CD4-positive, alpha-beta T cell (primary cell): ENCODE measurements around the gene ZNF77. TPM values are rescaled to one million over a fixed set of nuclear protein-coding genes. Genes with fewer than 3 reads are reported as not detected.

Source experiments
- ATAC-seq: fragments of 200-7000 bp; cut with Tn5 transposase; one replicate; pipeline ENCODE4 v1.10.0; 2022; ENCODE audit warnings: mild to moderate bottlenecking; ENCODE audit not compliant: poor library complexity
- CTCF ChIA-PET: fragments of 350-600 bp; sonication (Branson Sonifier 250); formaldehyde crosslinking; loops from one replicate; lab custom pipeline; 2021; ENCODE audit warnings: antibody characterized with exemption, inconsistent platforms; lab: Charles Lee
- POLR2A ChIA-PET: fragments of 350-600 bp; sonication (Branson Sonifier 250); formaldehyde crosslinking; loops from one replicate; lab custom pipeline; 2021; ENCODE audit warnings: antibody characterized with exemption, inconsistent platforms; lab: Charles Lee
- DNase-seq, 14 experiments: peaks; one replicate each; pipeline ENCODE4 v3.0.0-alpha.2; 2013 to 2020; ENCODE audit warnings: mixed read lengths in 2 of 14
- H3K27ac ChIP-seq, 2 donors: one replicate each; pipeline versions ENCODE4 v1.5.1 to v1.7.0; 2013; ENCODE audit warnings: low read length in 2 of 2, low read depth in 1 of 2, mild to moderate bottlenecking in 1 of 2
- H3K27me3 ChIP-seq, 2 experiments: 1 replicate in 1 of 2; 2 replicates in 1 of 2; pipeline versions ENCODE4 v1.6.1 to v1.7.0; 2013; ENCODE audit warnings: low read length in 2 of 2, control low read depth in 1 of 2, mild to moderate bottlenecking in 1 of 2, moderate library complexity in 1 of 2; ENCODE audit not compliant: insufficient read depth in 2 of 2, control insufficient read depth in 1 of 2
- H3K36me3 ChIP-seq: one replicate; pipeline ENCODE4 v1.6.1; 2013; ENCODE audit warnings: low read length, control low read depth; ENCODE audit not compliant: insufficient read depth
- H3K4me1 ChIP-seq: one replicate; pipeline ENCODE4 v1.6.1; 2013; ENCODE audit warnings: low read length, control low read depth; ENCODE audit not compliant: insufficient read depth
- H3K4me3 ChIP-seq: one replicate; pipeline ENCODE4 v1.5.1; 2013; ENCODE audit warnings: mild to moderate bottlenecking, low read length, moderate library complexity
- H3K9me3 ChIP-seq, 2 experiments: 1 replicate in 1 of 2; 2 replicates in 1 of 2; pipeline versions ENCODE4 v1.6.1 to v1.7.0; 2013; ENCODE audit warnings: low read length in 2 of 2, mild to moderate bottlenecking in 2 of 2, control low read depth in 1 of 2, moderate library complexity in 1 of 2; ENCODE audit not compliant: control insufficient read depth in 1 of 2, insufficient read depth in 1 of 2
- H3K27ac Mint-ChIP-seq: one replicate; pipeline ENCODE4 v1.8.0; 2020; ENCODE audit warnings: mixed read lengths
- H3K27me3 Mint-ChIP-seq: one replicate; pipeline ENCODE4 v1.8.0; 2021; ENCODE audit warnings: mixed read lengths
- H3K36me3 Mint-ChIP-seq: one replicate; pipeline ENCODE4 v1.8.0; 2021; ENCODE audit warnings: low read depth, mixed read lengths
- H3K4me1 Mint-ChIP-seq: one replicate; pipeline ENCODE4 v1.8.0; 2021; ENCODE audit warnings: low read depth, mixed read lengths
- H3K4me3 Mint-ChIP-seq: one replicate; pipeline ENCODE4 v1.8.0; 2020; ENCODE audit warnings: mild to moderate bottlenecking, mixed read lengths
- H3K9me3 Mint-ChIP-seq: one replicate; pipeline ENCODE4 v1.8.0; 2020; ENCODE audit warnings: mixed read lengths
- intact Hi-C, 2 experiments: fragments of 100-400 bp; cut with DNase I in 1 of 2; cut with micrococcal nuclease in 1 of 2; formaldehyde crosslinking; loops; one replicate each; pipeline versions ENCODE4 v1.15.1 to v1.9.0; 2023 to 2025; cut with DNase I, micrococcal nuclease
- total RNA-seq, 174 experiments: library from RNA in 2 of 174; stranded (reverse) in 2 of 174; gene quantifications; one replicate each; pipeline ENCODE4 v1.2.3 and lab custom pipeline; 2021 to 2026
- TF ChIP-seq, protein P1 (sequence below): fragments of 200-600 bp; IDR thresholded peaks from one replicate; pipeline ENCODE4 v1.8.0; 2022; ENCODE audit warnings: antibody characterized with exemption, mild to moderate bottlenecking

ZNF77 gene
- total RNA-seq, 2 experiments from 2014 or later = 2.0 to 2.4 TPM

DNA sequence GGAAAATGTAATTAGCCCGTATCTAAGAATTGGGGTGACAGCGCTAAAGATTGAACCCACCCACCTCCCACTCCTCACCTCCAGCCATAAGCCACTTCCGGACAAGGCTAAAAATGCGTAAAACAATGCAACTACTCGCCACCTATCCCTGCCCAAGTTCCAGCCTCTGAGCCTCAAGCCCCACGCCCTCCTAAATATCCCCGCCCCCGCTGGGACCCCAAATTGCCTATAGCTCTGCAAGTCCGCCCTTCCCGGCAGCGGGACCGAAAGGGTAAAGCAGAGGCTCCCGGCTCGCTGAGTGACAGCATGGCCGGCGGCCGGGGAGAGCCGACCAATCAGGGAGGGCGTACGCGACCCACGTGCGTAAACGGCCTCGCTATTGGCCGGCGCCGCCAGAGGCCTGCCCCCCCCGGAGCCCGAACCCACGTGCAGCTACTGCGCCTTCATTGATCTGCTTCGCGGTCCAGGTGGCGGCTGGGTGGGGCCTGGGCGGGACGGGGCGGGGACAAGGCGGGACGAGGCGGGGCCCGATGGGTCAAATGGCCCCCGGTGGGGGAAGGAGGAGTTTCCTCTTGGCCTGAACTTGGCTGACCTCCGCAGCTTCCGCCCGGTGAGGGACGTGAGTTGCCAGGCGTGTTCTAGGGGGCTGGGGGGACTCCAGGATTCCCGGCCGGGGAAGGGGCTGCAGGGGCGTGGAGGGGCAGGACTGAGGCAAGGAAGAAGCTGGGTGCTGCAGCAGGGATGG lies 32.4 kb upstream of the ZNF77 start, which contains the start of gene TLE6:
Gene TLE6 (plus strand): TSS at position 564 of the 745 bp plus-strand sequence. CDS start 670 bp downstream, outside the sequence.
- Mint-ChIP-seq H3K27me3 (peaks cover 14% of the 10 kb centered on the region), H3K4me3 (peak within 1 kb of the TSS; percentile 96)
- CTCF ChIA-PET = interaction anchor here (1.5 kb wide), 1 partner anchor 127 kb away, joined by 4 read pairs; no protein-coding TSS in a partner anchor

DNA sequence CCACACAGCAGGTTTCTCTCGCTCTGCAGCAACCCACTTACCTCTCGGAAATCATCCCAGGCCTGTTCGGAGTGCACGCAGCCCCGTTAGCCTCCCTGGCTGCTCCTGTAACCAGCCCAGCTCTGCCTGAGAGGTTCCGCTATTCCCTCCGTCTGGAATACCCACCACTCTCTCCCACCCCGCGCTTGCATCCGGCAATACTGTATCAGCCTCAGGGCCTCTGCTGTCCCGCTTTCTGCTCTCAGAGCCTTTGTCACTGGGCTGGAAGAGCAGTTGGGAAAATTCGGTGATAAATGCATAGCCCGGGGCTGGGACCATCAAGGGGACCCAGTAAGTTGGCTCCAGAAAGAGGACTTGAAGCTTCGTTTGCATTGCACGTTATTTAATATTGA lies 31.8 kb upstream of the ZNF77 start:
- H3K9me3 Mint-ChIP-seq = no peaks in the 10 kb centered on the region
- Histone ChIP-seq H3K27me3 (peaks cover 3 to 6% of the 10 kb centered on the region in 2 experiments), H3K9me3 (peaks cover 0 to 5% of the 10 kb centered on the region in 2 experiments), H3K27ac (no peak overlapping the region), H3K4me3 (peak overlapping the region; percentile 66), H3K36me3 (no peaks in the 10 kb centered on the region), H3K4me1 (peaks cover 32% of the 10 kb centered on the region)
- TF ChIP-seq, protein P1, sequence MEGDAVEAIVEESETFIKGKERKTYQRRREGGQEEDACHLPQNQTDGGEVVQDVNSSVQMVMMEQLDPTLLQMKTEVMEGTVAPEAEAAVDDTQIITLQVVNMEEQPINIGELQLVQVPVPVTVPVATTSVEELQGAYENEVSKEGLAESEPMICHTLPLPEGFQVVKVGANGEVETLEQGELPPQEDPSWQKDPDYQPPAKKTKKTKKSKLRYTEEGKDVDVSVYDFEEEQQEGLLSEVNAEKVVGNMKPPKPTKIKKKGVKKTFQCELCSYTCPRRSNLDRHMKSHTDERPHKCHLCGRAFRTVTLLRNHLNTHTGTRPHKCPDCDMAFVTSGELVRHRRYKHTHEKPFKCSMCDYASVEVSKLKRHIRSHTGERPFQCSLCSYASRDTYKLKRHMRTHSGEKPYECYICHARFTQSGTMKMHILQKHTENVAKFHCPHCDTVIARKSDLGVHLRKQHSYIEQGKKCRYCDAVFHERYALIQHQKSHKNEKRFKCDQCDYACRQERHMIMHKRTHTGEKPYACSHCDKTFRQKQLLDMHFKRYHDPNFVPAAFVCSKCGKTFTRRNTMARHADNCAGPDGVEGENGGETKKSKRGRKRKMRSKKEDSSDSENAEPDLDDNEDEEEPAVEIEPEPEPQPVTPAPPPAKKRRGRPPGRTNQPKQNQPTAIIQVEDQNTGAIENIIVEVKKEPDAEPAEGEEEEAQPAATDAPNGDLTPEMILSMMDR = no peak
- peaks cover 7% of the 10 kb centered on the region for H3K36me3 Mint-ChIP-seq
- peak overlapping the region; percentile 86 for H3K27ac Mint-ChIP-seq
- DNase-seq (no peak), ATAC-seq (no peak)
- POLR2A ChIA-PET = interaction anchor here (1.1 to 2.7 kb wide), 4 partner anchors 26 to 84 kb away, joined by 3 to 25 read pairs (median 10); no protein-coding TSS in a partner anchor
- peaks cover 17% of the 10 kb centered on the region for H3K4me1 Mint-ChIP-seq
- peaks cover 9% of the 10 kb centered on the region for H3K27me3 Mint-ChIP-seq
- H3K4me3 Mint-ChIP-seq = peak overlapping the region; percentile 96
- CTCF ChIA-PET = interaction anchor here (1.5 kb wide), 1 partner anchor 127 kb away, joined by 4 read pairs; no protein-coding TSS in a partner anchor
- intact Hi-C loops = loop anchor here in 1 of 2 experiments (10.0 kb wide), 1 partner anchor 58 kb away; no protein-coding TSS in a partner anchor

More for the DNA sequence above, 32.4 kb upstream of the ZNF77 start, which contains the start of gene TLE6:
- intact Hi-C loops = loop anchor here (1.0 to 10.0 kb wide), 3 partner anchors 58 to 84 kb away; no protein-coding TSS in a partner anchor
- peaks cover 7% of the 10 kb centered on the region for H3K36me3 Mint-ChIP-seq
- ATAC-seq = peak; percentile 99
- no peaks in the 10 kb centered on the region for H3K9me3 Mint-ChIP-seq
- POLR2A ChIA-PET = interaction anchor here (0.6 to 2.7 kb wide), 5 partner anchors 27 to 1102 kb away, joined by 3 to 25 read pairs (median 4); no protein-coding TSS in a partner anchor
- H3K36me3 ChIP-seq = no peaks in the 10 kb centered on the region
- peaks cover 32% of the 10 kb centered on the region for H3K4me1 ChIP-seq
- peak within 1 kb of the TSS; percentile 66 for H3K4me3 ChIP-seq
- H3K27me3 ChIP-seq = peaks cover 3 to 6% of the 10 kb centered on the region in 2 experiments
- H3K27ac Mint-ChIP-seq = peak within 1 kb of the TSS; percentile 86
- peaks cover 0 to 5% of the 10 kb centered on the region in 2 experiments for H3K9me3 ChIP-seq
- peaks cover 17% of the 10 kb centered on the region for H3K4me1 Mint-ChIP-seq
- DNase-seq = peak; percentile 88 to 97 (median 92)
- H3K27ac ChIP-seq = no peak within 1 kb of the TSS
- TF ChIP-seq, protein P1 = no peak

DNA sequence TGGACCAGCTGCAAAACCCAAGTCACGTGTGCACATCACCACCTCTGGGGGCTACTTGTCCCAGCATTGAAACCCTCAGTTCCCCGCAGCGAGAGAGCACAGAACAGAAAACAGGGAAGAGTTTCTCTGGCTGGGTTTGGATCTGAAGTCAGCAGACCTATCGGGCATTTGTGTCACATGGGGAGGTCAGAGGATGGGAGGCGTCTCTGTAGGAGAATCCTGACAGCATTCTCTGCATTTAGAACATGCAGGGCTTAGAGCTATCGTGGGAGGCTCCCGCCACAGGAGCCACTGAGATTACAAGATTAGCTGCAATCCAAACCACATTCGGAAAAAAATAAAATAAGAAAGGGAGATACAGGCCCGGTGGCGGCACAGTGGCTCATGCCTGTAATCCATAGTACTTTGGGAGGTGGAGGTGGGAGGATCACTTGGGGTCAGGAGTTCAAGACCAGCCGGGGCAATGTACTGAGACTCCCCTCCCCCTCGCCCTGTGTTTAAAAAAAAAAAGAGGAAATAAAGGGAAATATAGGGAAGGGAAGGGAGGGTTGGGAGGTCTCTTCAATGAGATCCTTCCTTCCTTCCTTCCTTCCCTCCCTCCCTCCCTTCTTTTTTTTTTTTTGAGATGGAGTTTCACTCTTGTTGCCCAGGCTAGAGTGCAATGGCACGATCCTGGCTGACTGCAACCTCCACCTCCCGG lies 29.7 kb upstream of the ZNF77 start:
- H3K4me1 Mint-ChIP-seq = peaks cover 17% of the 10 kb centered on the region
- Histone ChIP-seq H3K27me3 (peaks cover 3 to 6% of the 10 kb centered on the region in 2 experiments), H3K4me3 (no peak overlapping the region), H3K9me3 (peaks cover 0 to 5% of the 10 kb centered on the region in 2 experiments), H3K27ac (no peak overlapping the region), H3K36me3 (no peaks in the 10 kb centered on the region), H3K4me1 (peaks cover 32% of the 10 kb centered on the region)
- TF ChIP-seq, protein P1 = no peak
- DNase-seq (no peak), ATAC-seq (no peak)
- CTCF ChIA-PET = interaction anchor here (1.9 kb wide), 1 partner anchor 24 kb away, joined by 5 read pairs; no protein-coding TSS in a partner anchor
- POLR2A ChIA-PET = no interaction called here
- peaks cover 4% of the 10 kb centered on the region for H3K27me3 Mint-ChIP-seq
- H3K9me3 Mint-ChIP-seq = no peaks in the 10 kb centered on the region
- H3K27ac Mint-ChIP-seq = no peak overlapping the region
- H3K36me3 Mint-ChIP-seq = peaks cover 7% of the 10 kb centered on the region
- H3K4me3 Mint-ChIP-seq = peak overlapping the region; percentile 69
- intact Hi-C loops = loop anchor here in 1 of 2 experiments (10.0 kb wide), 1 partner anchor 60 kb away; no protein-coding TSS in a partner anchor
